ENCODE data around the gene ASAP3. TPM values are rescaled to one million over a fixed set of nuclear protein-coding genes. Genes with fewer than 3 reads are reported as not detected.
A peak's percentile ranks its signal among the peaks of the same experiment; 100 is the strongest.

ASAP3 gene
- total and polyA plus RNA-seq, 2 donors (not counting 3 experiments of a cell fraction or from before 2014, with no cell fraction given) = 12.5 to 14.2 TPM

DNA sequence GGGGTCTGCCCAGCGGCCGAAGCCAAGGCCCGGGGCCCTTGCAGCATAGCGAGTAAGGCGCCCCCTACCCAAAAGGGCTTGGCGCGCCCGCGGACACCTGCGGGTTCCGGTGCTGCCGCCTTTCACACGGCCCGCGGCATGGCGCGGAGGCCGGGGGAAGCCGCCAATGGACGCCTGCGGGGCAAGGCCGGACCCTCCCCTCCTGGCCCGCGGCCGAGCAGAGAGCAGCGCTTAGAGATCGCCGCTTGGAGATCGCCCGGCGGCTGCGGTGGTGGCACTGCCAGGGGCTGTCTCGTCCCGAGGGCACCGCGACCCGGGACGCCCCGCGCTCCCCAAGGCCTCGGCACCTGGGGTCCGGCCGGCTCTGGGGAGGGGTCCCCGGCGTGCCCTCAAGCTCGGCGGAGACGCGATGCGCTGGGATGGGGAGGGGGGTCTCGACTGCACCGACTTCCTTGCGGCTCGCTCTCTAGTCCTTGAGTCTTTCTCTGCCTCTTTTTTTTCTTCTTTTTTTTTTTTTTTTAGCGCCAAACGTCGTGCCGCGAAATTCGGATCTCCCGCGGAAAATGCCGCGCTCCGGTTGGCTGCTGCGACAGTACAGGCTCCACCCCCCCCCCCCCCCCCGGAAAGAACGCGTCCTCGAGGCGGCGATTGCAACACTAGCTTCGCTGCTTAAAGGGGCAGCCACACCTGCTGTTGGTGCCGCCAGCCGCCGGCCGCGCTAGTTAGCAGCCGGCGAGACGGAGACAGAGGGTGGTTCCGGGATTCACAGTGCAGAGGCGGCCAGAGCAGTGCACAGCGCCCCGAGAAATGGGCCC, 47.0 kb upstream of the ASAP3 start, which contains the start of gene E2F2:
TSS of gene E2F2 (minus strand) at position 487 of the 815 bp plus-strand sequence. CDS start at position 47, 440 bp downstream.
- Histone ChIP-seq H3K4me1 (ENCODE audit: control insufficient read depth, extremely low read depth, insufficient read depth, low read length) (peaks cover 35% of the 10 kb centered on the region), H3K79me2 (ENCODE audit: control insufficient read depth, insufficient read depth, low read length) (peaks cover 12% of the 10 kb centered on the region), H4K20me1 (replicated peaks; ENCODE audit: control insufficient read depth, extremely low read depth, insufficient read depth, low read length) (no peaks in the 10 kb centered on the region), H3K9me1 (replicated peaks; ENCODE audit: control insufficient read depth, extremely low read depth, insufficient read depth, low read length) (no peaks in the 10 kb centered on the region), H3K36me3 (ENCODE audit: control insufficient read depth in 2 of 2, extremely low read depth in 1 of 2, insufficient read depth in 2 of 2, low read length in 2 of 2) (no peaks in the 10 kb centered on the region), H2AFZ (ENCODE audit: low read depth, low read length) (peak within 1 kb of the TSS; percentile 97), H3K27me3 (ENCODE audit: control insufficient read depth in 2 of 2, insufficient read depth in 2 of 2, low read length in 2 of 2) (no peaks in the 10 kb centered on the region), H3K4me3 (replicated peaks in 1 of 3; ENCODE audit: insufficient read depth in 1 of 3, low read depth in 1 of 3, low read length in 3 of 3) (peak within 1 kb of the TSS; percentile 38 to 74 (median 68)), H3K4me2 (ENCODE audit: insufficient read depth, low read length) (peak within 1 kb of the TSS; percentile 92), H3K9me3 (replicated peaks; ENCODE audit: control insufficient read depth, insufficient read depth, low read length) (no peaks in the 10 kb centered on the region), H3K27ac (ENCODE audit: insufficient read depth, low read depth, low read length) (peak within 1 kb of the TSS; percentile 73), H3K9ac (replicated peaks; ENCODE audit: extremely low read depth, insufficient read depth, low read length) (peak within 1 kb of the TSS; percentile 79)
- TF ChIP-seq FOS (IDR thresholded peaks at IDR 0.05; ENCODE audit: borderline replicate concordance, insufficient read depth, low read length) = no peak
- TF ChIP-seq, protein P1, sequence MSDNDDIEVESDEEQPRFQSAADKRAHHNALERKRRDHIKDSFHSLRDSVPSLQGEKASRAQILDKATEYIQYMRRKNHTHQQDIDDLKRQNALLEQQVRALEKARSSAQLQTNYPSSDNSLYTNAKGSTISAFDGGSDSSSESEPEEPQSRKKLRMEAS (IDR thresholded peaks at IDR 0.05; ENCODE audit: insufficient read depth, insufficient read length) = peak; percentile 10
- peak; percentile 14 for TF ChIP-seq POLR2AphosphoS5 (IDR thresholded peaks at IDR 0.05; ENCODE audit: insufficient read depth, low read depth, low read length)
- TF ChIP-seq GATA2 (IDR thresholded peaks at IDR 0.05; ENCODE audit: insufficient read depth, insufficient read length, low read depth, low read length) = no peak
- TF ChIP-seq, protein P2, sequence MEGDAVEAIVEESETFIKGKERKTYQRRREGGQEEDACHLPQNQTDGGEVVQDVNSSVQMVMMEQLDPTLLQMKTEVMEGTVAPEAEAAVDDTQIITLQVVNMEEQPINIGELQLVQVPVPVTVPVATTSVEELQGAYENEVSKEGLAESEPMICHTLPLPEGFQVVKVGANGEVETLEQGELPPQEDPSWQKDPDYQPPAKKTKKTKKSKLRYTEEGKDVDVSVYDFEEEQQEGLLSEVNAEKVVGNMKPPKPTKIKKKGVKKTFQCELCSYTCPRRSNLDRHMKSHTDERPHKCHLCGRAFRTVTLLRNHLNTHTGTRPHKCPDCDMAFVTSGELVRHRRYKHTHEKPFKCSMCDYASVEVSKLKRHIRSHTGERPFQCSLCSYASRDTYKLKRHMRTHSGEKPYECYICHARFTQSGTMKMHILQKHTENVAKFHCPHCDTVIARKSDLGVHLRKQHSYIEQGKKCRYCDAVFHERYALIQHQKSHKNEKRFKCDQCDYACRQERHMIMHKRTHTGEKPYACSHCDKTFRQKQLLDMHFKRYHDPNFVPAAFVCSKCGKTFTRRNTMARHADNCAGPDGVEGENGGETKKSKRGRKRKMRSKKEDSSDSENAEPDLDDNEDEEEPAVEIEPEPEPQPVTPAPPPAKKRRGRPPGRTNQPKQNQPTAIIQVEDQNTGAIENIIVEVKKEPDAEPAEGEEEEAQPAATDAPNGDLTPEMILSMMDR (IDR thresholded peaks at IDR 0.05; ENCODE audit: extremely low read depth in 1 of 2, insufficient read depth in 1 of 2, low read depth in 1 of 2, low read length in 2 of 2) = peak in 1 of 2 donors; percentile 18
- peak; percentile 88 for FAIRE-seq
- peak; percentile 74 for DNase-seq (ENCODE audit: low read depth, low spot score)
- POLR2A ChIA-PET = no interaction called here
- BruUV-seq (replicated peaks) = TSS peak; percentile 30
- intact Hi-C loops (cut with micrococcal nuclease) = loop anchor here (5.0 to 10.0 kb wide), 2 partner anchors 49 to 186 kb away; partner anchors contain the start of genes ASAP3 and HNRNPR
- CTCF ChIA-PET = interaction anchor here (0.5 to 16.6 kb wide), 8 partner anchors 9 to 166 kb away, joined by 3 to 192 read pairs (median 4); partner anchors contain the start of gene ASAP3
- dilution Hi-C loops (cut with MboI; ENCODE audit: extremely low pct_ligation_motif_present, low sequenced_read_pairs) = no loop called here

All from endothelial cell of umbilical vein (primary cell).